K562 (cell line): ENCODE results near the gene FBXW10. TPM values are rescaled to one million over a fixed set of nuclear protein-coding genes. Genes with fewer than 3 reads are reported as not detected.
"Not testable (repeated sequence)": the region's sequence is repeated elsewhere in the genome, so short reads cannot be mapped to it uniquely, and the experiment has no call there.

ENCODE experiments used
- ATAC-seq: fragments of 200-7000 bp; cut with Tn5 transposase; 3 replicates; pipeline ENCODE4 v1.9.1; 2020; ENCODE audit warnings: moderate library complexity
- BruUV-seq: library from RNA; stranded (reverse); fragments of 400-500 nt; replicated peaks from 2 replicates; lab custom pipeline; 2021; lab: Mats Ljungman, UMichigan
- CTCF ChIA-PET: fragments of 300-600 bp; formaldehyde crosslinking; extraction: SDS; loops from one replicate; lab custom pipeline; 2021; ENCODE audit warnings: low intra/inter-chr PET ratio; lab: Yijun Ruan, JAX
- POLR2A ChIA-PET: fragments of 300-600, 350-650 bp; sonication (Branson Sonifier 250); formaldehyde crosslinking; extraction: SDS; loops from one replicate; lab custom pipeline; 2021; ENCODE audit warnings: antibody characterized with exemption, inconsistent platforms; lab: Yijun Ruan, JAX
- DNase-seq, 4 experiments: peaks; one replicate each; pipeline versions ENCODE4 v3.0.0 to v3.0.0-alpha.2; 2011 to 2018; ENCODE audit warnings: low spot score in 3 of 4, mixed read lengths in 3 of 4; ENCODE audit errors: extremely low read depth in 1 of 4
- FAIRE-seq: peaks from 2 replicates; lab custom pipeline; 2011; peaks lifted over from hg19 to GRCh38; lab: Jason Lieb, UNC
- H2AFZ ChIP-seq: 2 replicates; pipeline ENCODE4 v1.6.0; 2011; ENCODE audit warnings: low read depth, low read length, control low read depth, inconsistent platforms
- H3K27ac ChIP-seq: fragments of 200-600 bp; 3 replicates; pipeline ENCODE4 v1.8.0; 2011; ENCODE audit warnings: low read depth, mild to moderate bottlenecking, control low read depth, inconsistent platforms, low read length, moderate library complexity, mixed read lengths; ENCODE audit errors: extremely low read depth
- H3K27me3 ChIP-seq, 2 experiments: fragments of 300-600 bp in 1 of 2; 2 replicates in 1 of 2; 3 replicates in 1 of 2; pipeline versions ENCODE4 v1.6.0 to v1.8.0; 2011; ENCODE audit warnings: inconsistent platforms in 2 of 2, low read length in 2 of 2, mild to moderate bottlenecking in 1 of 2, mixed read lengths in 1 of 2, moderate library complexity in 1 of 2; ENCODE audit not compliant: control insufficient read depth in 2 of 2, insufficient read depth in 2 of 2
- H3K36me3 ChIP-seq: fragments of 300-600 bp; 3 replicates; pipeline ENCODE4 v1.8.0; 2011; ENCODE audit warnings: mild to moderate bottlenecking, low read length, inconsistent platforms; ENCODE audit not compliant: control insufficient read depth, insufficient read depth
- H3K4me1 ChIP-seq, 2 experiments: fragments of 200-600 bp in 1 of 2; replicated peaks in 1 of 2; 2 replicates in 1 of 2; 3 replicates in 1 of 2; pipeline versions ENCODE4 v1.5.1 to v1.8.0; 2011; ENCODE audit warnings: inconsistent platforms in 2 of 2, low read length in 2 of 2, mild to moderate bottlenecking in 1 of 2, mixed read lengths in 1 of 2, moderate library complexity in 1 of 2; ENCODE audit not compliant: control insufficient read depth in 2 of 2, insufficient read depth in 2 of 2
- H3K4me2 ChIP-seq: 2 replicates; pipeline ENCODE4 v1.6.1; 2011; ENCODE audit warnings: low read length, control low read depth, inconsistent platforms, mixed read lengths; ENCODE audit not compliant: insufficient read depth
- H3K4me3 ChIP-seq: fragments of 200-600 bp; sonication (generic), shearing (Covaris generic); 2 replicates; pipeline ENCODE4 v1.5.1; 2016; ENCODE audit warnings: control low read depth, inconsistent platforms
- H3K79me2 ChIP-seq: fragments of 200-600 bp; 3 replicates; pipeline ENCODE4 v1.8.0; 2011; ENCODE audit warnings: low read length, inconsistent platforms; ENCODE audit not compliant: control insufficient read depth, insufficient read depth
- H3K9ac ChIP-seq, 2 experiments: 2 replicates each; pipeline versions ENCODE4 v1.6.0 to v1.6.1; 2011; ENCODE audit warnings: low read depth in 2 of 2, low read length in 2 of 2, control low read depth in 1 of 2, inconsistent platforms in 1 of 2, mild to moderate bottlenecking in 1 of 2, mixed read lengths in 1 of 2; ENCODE audit not compliant: insufficient read depth in 1 of 2
- H3K9me1 ChIP-seq: one replicate; pipeline ENCODE4 v1.6.0; 2011; ENCODE audit warnings: inconsistent platforms, mild to moderate bottlenecking, low read length, moderate library complexity; ENCODE audit not compliant: control insufficient read depth, insufficient read depth
- H3K9me3 ChIP-seq: replicated peaks from 2 replicates; pipeline ENCODE4 v1.5.1; 2011; ENCODE audit warnings: low read depth, low read length, inconsistent platforms; ENCODE audit not compliant: control insufficient read depth, insufficient read depth
- H4K20me1 ChIP-seq: replicated peaks from 2 replicates; pipeline ENCODE4 v1.6.1; 2011; ENCODE audit warnings: low read length, inconsistent platforms, mixed read lengths; ENCODE audit not compliant: control insufficient read depth, insufficient read depth
- MECOM ChIP-seq: fragments of 250-450 bp; sonication (Bioruptor Pico); IDR thresholded peaks from 2 replicates; pipeline ENCODE4 v1.8.0; 2022; ENCODE audit warnings: inconsistent platforms
- TAL1 ChIP-seq: fragments of 450-650 bp; IDR thresholded peaks from 2 replicates; pipeline ENCODE4 v1.6.1; 2016; ENCODE audit warnings: mild to moderate bottlenecking
- THAP7 ChIP-seq: fragments of 250-450 bp; sonication (Bioruptor Pico); IDR thresholded peaks from 2 replicates; pipeline ENCODE4 v1.5.0; 2021
- ZNF175 ChIP-seq: fragments of 200-800 bp; sonication (Bioruptor generic); IDR thresholded peaks from 2 replicates; pipeline ENCODE4 v1.6.1; 2016; ENCODE audit warnings: low read depth, mild to moderate bottlenecking, missing genetic modification characterization, missing compliant biosample characterization
- ZNF395 ChIP-seq: fragments of 200-800 bp; sonication (Bioruptor generic); IDR thresholded peaks from 2 replicates; pipeline ENCODE4 v1.6.1; 2017; ENCODE audit warnings: missing genetic modification characterization, missing compliant biosample characterization
- WGBS: fragments of 100-300 bp; shearing (Covaris generic); methylation state at CpG from one replicate; pipeline ENCODE4 v1.1.6; 2016; ENCODE audit warnings: low coverage, mixed read lengths; ENCODE audit not compliant: insufficient coverage; ENCODE audit errors: missing lambda C conversion rate; 5-methylcytosine and 5-hydroxymethylcytosine counted together
- in situ Hi-C: fragments of 300-500 bp; cut with MboI; formaldehyde crosslinking; loops from 4 replicates; pipeline ENCODE4 v1.15.0; 2018; ENCODE audit warnings: inconsistent platforms, mixed read lengths
- intact Hi-C: fragments of 100-400 bp; cut with micrococcal nuclease; formaldehyde crosslinking; loops from 2 replicates; pipeline ENCODE4 v1.14.2; 2022
- polyA plus RNA-seq, 8 experiments: library from polyadenylated mRNA; depleted of rRNA in 4 of 8; stranded (reverse) in 5 of 8; unstranded in 3 of 8; fragments of >200 nt; fragmentation: Nextera tagmentation in 2 of 8; fragmentation: Illumina TruSeq in 1 of 8; extraction: Ambion mirVana in 2 of 8; extraction: Trizol in 1 of 8; gene quantifications; 2 replicates each; pipeline versions ENCODE4 v1.2.1 to v1.2.3, GENCODE V29; 2011 to 2014; ENCODE audit warnings: inconsistent platforms in 1 of 8, missing spikeins in 1 of 8
- total RNA-seq, 7 experiments: library from RNA; depleted of rRNA in 6 of 7; stranded (reverse); fragments of >200 nt in 6 of 7; fragmentation: Illumina TruSeq in 2 of 7; extraction: Trizol in 2 of 7; gene quantifications; 2 replicates each; pipeline versions ENCODE4 v1.2.1 to v1.2.3, GENCODE V29; 2011 to 2021; ENCODE audit warnings: low replicate concordance in 1 of 7
- TF ChIP-seq, protein P1 (sequence below): sonication (generic); IDR thresholded peaks from 2 replicates; pipeline ENCODE4 v1.6.1; 2016
- TF ChIP-seq, protein P2 (sequence below), 3 experiments: fragments of 200-800 bp in 1 of 3; sonication (Bioruptor generic) in 1 of 3; sonication (generic) in 1 of 3; formaldehyde crosslinking in 1 of 3; IDR thresholded peaks; 2 replicates each; pipeline versions ENCODE4 v1.6.1 to v1.8.0; 2016 to 2022; ENCODE audit warnings: mild to moderate bottlenecking in 2 of 3, missing compliant biosample characterization in 2 of 3, missing genetic modification characterization in 2 of 3, missing genetic modification reagents in 1 of 3

FBXW10 gene
- total and polyA plus RNA-seq, 9 of the 15 experiments (the other 6 are each of a cell fraction or from before 2014, with no cell fraction given), result not detected

DNA sequence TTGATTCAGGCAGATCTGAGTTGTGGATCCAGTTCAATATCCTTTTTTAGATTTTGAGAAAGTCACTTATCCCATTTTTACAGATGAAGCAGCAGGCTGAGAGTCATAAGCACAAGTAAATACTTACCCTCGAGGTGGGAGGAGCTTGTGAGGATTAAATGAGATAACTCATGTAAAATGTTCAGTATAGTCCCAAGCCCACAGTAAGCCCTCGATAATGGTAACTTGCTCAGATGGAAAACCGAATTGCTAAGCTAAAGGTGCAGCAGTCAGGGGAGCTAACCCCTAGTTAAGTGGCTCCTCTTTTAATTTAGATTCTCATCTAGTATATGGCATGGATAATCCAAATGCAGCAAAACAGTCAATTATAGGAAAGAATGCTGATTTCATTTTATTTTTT lies 72.1 kb downstream of the FBXW10 start:
- POLR2A ChIA-PET, result interaction anchor here (1.0 kb wide), 1 partner anchor 43 kb away, joined by 3 read pairs; no protein-coding TSS in a partner anchor
- TF ChIP-seq, protein P1, sequence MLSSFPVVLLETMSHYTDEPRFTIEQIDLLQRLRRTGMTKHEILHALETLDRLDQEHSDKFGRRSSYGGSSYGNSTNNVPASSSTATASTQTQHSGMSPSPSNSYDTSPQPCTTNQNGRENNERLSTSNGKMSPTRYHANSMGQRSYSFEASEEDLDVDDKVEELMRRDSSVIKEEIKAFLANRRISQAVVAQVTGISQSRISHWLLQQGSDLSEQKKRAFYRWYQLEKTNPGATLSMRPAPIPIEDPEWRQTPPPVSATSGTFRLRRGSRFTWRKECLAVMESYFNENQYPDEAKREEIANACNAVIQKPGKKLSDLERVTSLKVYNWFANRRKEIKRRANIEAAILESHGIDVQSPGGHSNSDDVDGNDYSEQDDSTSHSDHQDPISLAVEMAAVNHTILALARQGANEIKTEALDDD, result peak; percentile 63; the same call in 1 of the 2 replicates
- H3K79me2 ChIP-seq, BruUV-seq, H3K4me1 ChIP-seq, H3K9ac ChIP-seq, H3K4me2 ChIP-seq, CTCF ChIA-PET, H4K20me1 ChIP-seq, H3K4me3 ChIP-seq, H3K27me3 ChIP-seq, H3K9me1 ChIP-seq, H3K36me3 ChIP-seq, H3K9me3 ChIP-seq, in situ Hi-C loops: not testable (repeated sequence)
- FAIRE-seq, result peak; percentile 29
- H3K27ac ChIP-seq, result peak overlapping the region; percentile 62
- 0% methylated on average over 3 of the region's 3 CpGs for WGBS
- H2AFZ ChIP-seq, result peak overlapping the region; percentile 76
- DNase-seq, result peak in 3 of 4 experiments; percentile 3 to 59 (median 3)
- ATAC-seq, result peak; percentile 81
- intact Hi-C loops, result loop anchor here (10.0 kb wide), 1 partner anchor 139 kb away; the partner anchor contains the start of gene SLC5A10

DNA sequence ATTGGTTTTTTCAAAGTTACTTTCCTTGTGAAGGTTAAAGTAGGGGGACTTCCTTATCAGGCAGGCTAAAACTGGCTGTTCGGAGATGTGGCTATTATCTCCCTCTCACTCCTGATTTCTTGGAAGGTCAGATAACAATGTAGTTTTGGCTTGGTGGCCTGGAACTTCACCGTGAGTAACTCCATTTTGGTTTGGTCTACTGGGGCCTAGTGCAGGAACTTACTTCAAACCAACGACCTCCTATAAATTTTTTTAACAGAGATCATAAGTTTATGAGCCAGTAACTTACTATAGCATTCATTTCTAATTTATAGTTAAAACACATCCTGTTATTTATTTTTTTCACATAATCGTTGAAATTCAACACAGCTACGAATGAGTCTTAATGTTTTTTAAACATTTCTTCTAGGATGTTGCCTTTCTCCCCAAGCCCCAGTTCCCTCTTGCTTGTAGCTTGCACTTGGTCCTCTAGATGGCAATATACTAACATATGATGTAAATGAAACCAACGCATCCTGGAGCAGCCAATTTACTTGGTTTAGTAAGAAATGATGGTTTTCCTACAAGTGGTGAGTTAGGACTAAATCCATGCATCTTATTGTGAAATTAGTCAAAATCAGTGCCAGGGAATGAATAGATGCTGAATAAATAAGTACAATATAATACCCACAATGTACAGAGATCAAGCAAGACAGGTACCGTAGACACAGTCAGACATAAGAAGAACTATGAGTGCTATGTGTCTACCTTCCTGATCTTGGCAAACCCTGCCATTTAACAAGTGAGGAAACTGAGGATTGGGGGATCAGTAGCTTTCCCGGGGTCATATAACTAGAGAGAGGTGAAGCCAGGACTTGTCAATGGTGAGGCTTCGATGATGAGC lies 72.9 kb downstream of the FBXW10 start:
- ATAC-seq, result peak; percentile 91
- peak overlapping the region; percentile 44; the same call in 1 of the 2 replicates for H2AFZ ChIP-seq
- H3K9me3 ChIP-seq, H3K79me2 ChIP-seq, H3K4me1 ChIP-seq, CTCF ChIA-PET, BruUV-seq, H3K4me2 ChIP-seq, H3K36me3 ChIP-seq, H3K9ac ChIP-seq, in situ Hi-C loops, H3K9me1 ChIP-seq, H3K27me3 ChIP-seq, H3K4me3 ChIP-seq, H4K20me1 ChIP-seq: not testable (repeated sequence)
- intact Hi-C loops, result loop anchor here (10.0 kb wide), 1 partner anchor 138 kb away; the partner anchor contains the start of gene SLC5A10
- POLR2A ChIA-PET, result interaction anchor here (1.0 kb wide), 1 partner anchor 42 kb away, joined by 3 read pairs; no protein-coding TSS in a partner anchor
- 16% methylated on average over 6 of the region's 9 CpGs for WGBS
- peak overlapping the region; percentile 62 for H3K27ac ChIP-seq
- peak in 3 of 4 experiments; percentile 1 to 68 (median 4) for DNase-seq
- peak; percentile 6 for FAIRE-seq
- TF ChIP-seq ZNF395 (CRISPR knock-in tag) (0 out of 2 replicates have a peak, but pooled peaks have one; percentile 22), THAP7 (0 out of 2 replicates have a peak, but pooled peaks have one; percentile 22), TAL1 (peak; percentile 44; the same call in 1 of the 2 replicates), ZNF175 (peak; percentile 78), MECOM (CRISPR knock-in tag) (0 out of 2 replicates have a peak, but pooled peaks have one; percentile 50)
- TF ChIP-seq, protein P2, sequence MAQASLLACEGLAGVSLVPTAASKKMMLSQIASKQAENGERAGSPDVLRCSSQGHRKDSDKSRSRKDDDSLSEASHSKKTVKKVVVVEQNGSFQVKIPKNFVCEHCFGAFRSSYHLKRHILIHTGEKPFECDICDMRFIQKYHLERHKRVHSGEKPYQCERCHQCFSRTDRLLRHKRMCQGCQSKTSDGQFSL (CRISPR knock-in tag; IDR thresholded peaks at IDR 0.05), result not testable (repeated sequence)
- TF ChIP-seq, protein P2 (tag; IDR thresholded peaks at IDR 0.05), result 0 out of 4 replicates have a peak, but pooled peaks of 1 of the 2 experiments have one; percentile 54
